CD4-positive, alpha-beta T cell (primary cell): ENCODE results near the gene C20orf144. TPM values are rescaled to one million over a fixed set of nuclear protein-coding genes. Genes with fewer than 3 reads are reported as not detected.

ENCODE experiments used
- ATAC-seq: fragments of 200-7000 bp; cut with Tn5 transposase; one replicate; pipeline ENCODE4 v1.10.0; 2022; ENCODE audit warnings: mild to moderate bottlenecking; ENCODE audit not compliant: poor library complexity
- CTCF ChIA-PET: fragments of 350-600 bp; sonication (Branson Sonifier 250); formaldehyde crosslinking; loops from one replicate; lab custom pipeline; 2021; ENCODE audit warnings: antibody characterized with exemption, inconsistent platforms; lab: Charles Lee
- POLR2A ChIA-PET: fragments of 350-600 bp; sonication (Branson Sonifier 250); formaldehyde crosslinking; loops from one replicate; lab custom pipeline; 2021; ENCODE audit warnings: antibody characterized with exemption, inconsistent platforms; lab: Charles Lee
- DNase-seq, 14 experiments: peaks; one replicate each; pipeline ENCODE4 v3.0.0-alpha.2; 2013 to 2020; ENCODE audit warnings: mixed read lengths in 2 of 14
- H3K27ac ChIP-seq, 2 donors: one replicate each; pipeline versions ENCODE4 v1.5.1 to v1.7.0; 2013; ENCODE audit warnings: low read length in 2 of 2, low read depth in 1 of 2, mild to moderate bottlenecking in 1 of 2
- H3K27me3 ChIP-seq, 2 experiments: 1 replicate in 1 of 2; 2 replicates in 1 of 2; pipeline versions ENCODE4 v1.6.1 to v1.7.0; 2013; ENCODE audit warnings: low read length in 2 of 2, control low read depth in 1 of 2, mild to moderate bottlenecking in 1 of 2, moderate library complexity in 1 of 2; ENCODE audit not compliant: insufficient read depth in 2 of 2, control insufficient read depth in 1 of 2
- H3K36me3 ChIP-seq: one replicate; pipeline ENCODE4 v1.6.1; 2013; ENCODE audit warnings: low read length, control low read depth; ENCODE audit not compliant: insufficient read depth
- H3K4me1 ChIP-seq: one replicate; pipeline ENCODE4 v1.6.1; 2013; ENCODE audit warnings: low read length, control low read depth; ENCODE audit not compliant: insufficient read depth
- H3K4me3 ChIP-seq: one replicate; pipeline ENCODE4 v1.5.1; 2013; ENCODE audit warnings: mild to moderate bottlenecking, low read length, moderate library complexity
- H3K9me3 ChIP-seq, 2 experiments: 1 replicate in 1 of 2; 2 replicates in 1 of 2; pipeline versions ENCODE4 v1.6.1 to v1.7.0; 2013; ENCODE audit warnings: low read length in 2 of 2, mild to moderate bottlenecking in 2 of 2, control low read depth in 1 of 2, moderate library complexity in 1 of 2; ENCODE audit not compliant: control insufficient read depth in 1 of 2, insufficient read depth in 1 of 2
- H3K27ac Mint-ChIP-seq: one replicate; pipeline ENCODE4 v1.8.0; 2020; ENCODE audit warnings: mixed read lengths
- H3K27me3 Mint-ChIP-seq: one replicate; pipeline ENCODE4 v1.8.0; 2021; ENCODE audit warnings: mixed read lengths
- H3K36me3 Mint-ChIP-seq: one replicate; pipeline ENCODE4 v1.8.0; 2021; ENCODE audit warnings: low read depth, mixed read lengths
- H3K4me1 Mint-ChIP-seq: one replicate; pipeline ENCODE4 v1.8.0; 2021; ENCODE audit warnings: low read depth, mixed read lengths
- H3K4me3 Mint-ChIP-seq: one replicate; pipeline ENCODE4 v1.8.0; 2020; ENCODE audit warnings: mild to moderate bottlenecking, mixed read lengths
- H3K9me3 Mint-ChIP-seq: one replicate; pipeline ENCODE4 v1.8.0; 2020; ENCODE audit warnings: mixed read lengths
- CTCF ChIP-seq: fragments of 200-600 bp; IDR thresholded peaks from one replicate; pipeline ENCODE4 v1.8.0; 2022; ENCODE audit warnings: antibody characterized with exemption, mild to moderate bottlenecking
- intact Hi-C, 2 experiments: fragments of 100-400 bp; cut with DNase I in 1 of 2; cut with micrococcal nuclease in 1 of 2; formaldehyde crosslinking; loops; one replicate each; pipeline versions ENCODE4 v1.15.1 to v1.9.0; 2023 to 2025; cut with DNase I, micrococcal nuclease
- total RNA-seq, 174 experiments: library from RNA in 2 of 174; stranded (reverse) in 2 of 174; gene quantifications; one replicate each; pipeline ENCODE4 v1.2.3 and lab custom pipeline; 2021 to 2026

The C20orf144 gene
- total RNA-seq, 2 experiments from 2014 or later: 0.17 to 0.19 TPM

GRCh38 chr20:33707668-33708067 is 45.5 kb downstream of the C20orf144 start:
- Histone ChIP-seq H3K4me1 (peaks cover 5% of the 10 kb centered on the region), H3K27me3 (no peaks in the 10 kb centered on the region), H3K36me3 (peaks cover 38% of the 10 kb centered on the region), H3K4me3 (no peak overlapping the region), H3K27ac (no peak overlapping the region), H3K9me3 (no peaks in the 10 kb centered on the region)
- peaks cover 10% of the 10 kb centered on the region for H3K4me1 Mint-ChIP-seq
- intact Hi-C loops: no loop called here
- H3K9me3 Mint-ChIP-seq: no peaks in the 10 kb centered on the region
- ChIA-PET CTCF (no interaction called here), POLR2A (no interaction called here)
- no peak overlapping the region for H3K4me3 Mint-ChIP-seq
- ATAC-seq (no peak), DNase-seq (no peak)
- H3K27ac Mint-ChIP-seq: no peak overlapping the region
- no peak for TF ChIP-seq CTCF
- H3K27me3 Mint-ChIP-seq: no peaks in the 10 kb centered on the region
- H3K36me3 Mint-ChIP-seq: peaks cover 49% of the 10 kb centered on the region

GRCh38 chr20:33709398-33709797 is 47.3 kb downstream of the C20orf144 start:
- Histone ChIP-seq H3K4me1 (peaks cover 5% of the 10 kb centered on the region), H3K27me3 (no peaks in the 10 kb centered on the region), H3K9me3 (no peaks in the 10 kb centered on the region), H3K27ac (no peak overlapping the region), H3K4me3 (no peak overlapping the region), H3K36me3 (peaks cover 52% of the 10 kb centered on the region)
- Mint-ChIP-seq H3K4me3 (no peak overlapping the region), H3K4me1 (peaks cover 10% of the 10 kb centered on the region), H3K9me3 (no peaks in the 10 kb centered on the region), H3K27ac (no peak overlapping the region), H3K36me3 (peaks cover 61% of the 10 kb centered on the region), H3K27me3 (no peaks in the 10 kb centered on the region)
- POLR2A ChIA-PET: no interaction called here
- CTCF ChIA-PET: no interaction called here
- DNase-seq (no peak), ATAC-seq (no peak)
- intact Hi-C loops: no loop called here
- no peak for TF ChIP-seq CTCF

GRCh38 chr20:33709905-33710541 is 47.9 kb downstream of the C20orf144 start:
- Mint-ChIP-seq H3K36me3 (peaks cover 66% of the 10 kb centered on the region), H3K27me3 (no peaks in the 10 kb centered on the region), H3K9me3 (no peaks in the 10 kb centered on the region), H3K4me3 (no peak overlapping the region), H3K27ac (no peak overlapping the region), H3K4me1 (peaks cover 10% of the 10 kb centered on the region)
- CTCF ChIA-PET: no interaction called here
- Histone ChIP-seq H3K36me3 (peaks cover 55% of the 10 kb centered on the region), H3K27me3 (no peaks in the 10 kb centered on the region), H3K4me1 (peaks cover 5% of the 10 kb centered on the region), H3K9me3 (no peaks in the 10 kb centered on the region), H3K4me3 (no peak overlapping the region), H3K27ac (no peak overlapping the region)
- intact Hi-C loops: no loop called here
- no peak for DNase-seq
- POLR2A ChIA-PET: interaction anchor here (1.0 kb wide), 1 partner anchor 20 kb away, joined by 3 read pairs; no protein-coding TSS in a partner anchor
- no peak for ATAC-seq
- no peak for TF ChIP-seq CTCF
